ENCODE data around the gene ISCU.

- TF ChIP-seq EZH2 (IDR thresholded peaks at IDR 0.05; ENCODE audit: low read depth, low read length, severe bottlenecking) (no peak), CTCF (IDR thresholded peaks at IDR 0.05; ENCODE audit: control extremely low read depth in 1 of 3, insufficient read depth in 1 of 3, low read depth in 1 of 3, low read length in 3 of 3) (no peak), SIN3A (conservative IDR thresholded peaks at IDR 0.05 in 1 of 2, IDR thresholded peaks at IDR 0.05 in 1 of 2; ENCODE audit: low read depth in 1 of 2, low read length in 2 of 2) (no peak), POLR2AphosphoS5 (IDR thresholded peaks at IDR 0.05; ENCODE audit: low read depth, low read length) (no peak; the same call in 1 of the 2 replicates), SRF (IDR thresholded peaks at IDR 0.05; ENCODE audit: low read depth, low read length) (no peak), FOSL1 (IDR thresholded peaks at IDR 0.05; ENCODE audit: insufficient read depth, low read depth, low read length) (no peak)
Measured at GRCh38 chr12:108517288-108518100, 44.9 kb upstream of the ISCU start.

Data from H1 (cell line).